T-cell (primary cell): ENCODE data around the gene MPHOSPH10. TPM values are rescaled to one million over a fixed set of nuclear protein-coding genes. Genes with fewer than 3 reads are reported as not detected.

ENCODE experiments used
- ATAC-seq, 4 experiments: fragments of 200-7000 bp in 3 of 4; fragments of 150-1000 bp in 1 of 4; cut with Tn5 transposase; replicated peaks in 1 of 4; 1 replicate in 3 of 4; 2 replicates in 1 of 4; pipeline ENCODE4 v1.10.0; 2021; ENCODE audit warnings: moderate library complexity in 3 of 4, mild to moderate bottlenecking in 2 of 4, moderate number of reproducible peaks in 1 of 4
- CTCF ChIA-PET, 2 donors: fragments of 300-600 bp; sonication (Branson Sonifier 250); formaldehyde crosslinking; loops; one replicate each; lab custom pipeline; 2022; ENCODE audit warnings: antibody characterized with exemption in 2 of 2; lab: Charles Lee
- POLR2A ChIA-PET, 2 donors: fragments of 300-600 bp; sonication (Branson Sonifier 250); formaldehyde crosslinking; loops; one replicate each; lab custom pipeline; 2022; ENCODE audit warnings: antibody characterized with exemption in 2 of 2; lab: Charles Lee
- DNase-seq, 35 experiments: peaks; one replicate each; pipeline versions ENCODE4 v3.0.0 to v3.0.0-alpha.2; 2013 to 2023
- H3K27ac ChIP-seq: one replicate; pipeline ENCODE4 v1.5.1; 2013; ENCODE audit warnings: low read length
- H3K27me3 ChIP-seq, 2 experiments: replicated peaks in 1 of 2; 1 replicate in 1 of 2; 2 replicates in 1 of 2; pipeline versions ENCODE4 v1.6.1 to v1.7.0; 2013; ENCODE audit warnings: low read length in 1 of 2, mixed read lengths in 1 of 2; ENCODE audit not compliant: control insufficient read depth in 2 of 2, insufficient read depth in 2 of 2; ENCODE audit errors: extremely low read depth in 1 of 2
- H3K36me3 ChIP-seq, 2 donors: 1 replicate in 1 of 2; 2 replicates in 1 of 2; pipeline versions ENCODE4 v1.6.1 to v1.7.0; 2013; ENCODE audit warnings: low read length in 1 of 2; ENCODE audit not compliant: control insufficient read depth in 2 of 2, insufficient read depth in 1 of 2; ENCODE audit errors: extremely low read depth in 1 of 2
- H3K4me1 ChIP-seq, 2 experiments: 1 replicate in 1 of 2; 2 replicates in 1 of 2; pipeline versions ENCODE4 v1.6.1 to v1.7.0; 2013; ENCODE audit warnings: low read length in 2 of 2, mixed read lengths in 1 of 2; ENCODE audit not compliant: insufficient read depth in 2 of 2, control insufficient read depth in 1 of 2; ENCODE audit errors: extremely low read depth in 1 of 2
- H3K4me3 ChIP-seq, 2 donors: 1 replicate in 1 of 2; 2 replicates in 1 of 2; pipeline versions ENCODE4 v1.5.1 to v1.7.0; 2013; ENCODE audit warnings: mild to moderate bottlenecking in 2 of 2, low read length in 1 of 2, moderate library complexity in 1 of 2; ENCODE audit not compliant: control insufficient read depth in 1 of 2; ENCODE audit errors: extremely low read depth in 1 of 2
- H3K9me3 ChIP-seq: 2 replicates; pipeline ENCODE4 v1.7.0; 2013
- H3K27ac Mint-ChIP-seq, 2 donors: one replicate each; pipeline ENCODE4 v1.8.0; 2020 to 2021; ENCODE audit warnings: mild to moderate bottlenecking in 2 of 2, mixed read lengths in 2 of 2
- H3K27me3 Mint-ChIP-seq, 2 donors: one replicate each; pipeline ENCODE4 v1.8.0; 2021 to 2022; ENCODE audit warnings: mixed read lengths in 2 of 2
- H3K36me3 Mint-ChIP-seq: one replicate; pipeline ENCODE4 v1.8.0; 2021; ENCODE audit warnings: mixed read lengths
- H3K4me1 Mint-ChIP-seq, 3 donors: one replicate each; pipeline ENCODE4 v1.8.0; 2020 to 2022; ENCODE audit warnings: mixed read lengths in 3 of 3, mild to moderate bottlenecking in 1 of 3
- H3K4me3 Mint-ChIP-seq, 3 donors: one replicate each; pipeline ENCODE4 v1.8.0; 2020 to 2022; ENCODE audit warnings: mild to moderate bottlenecking in 3 of 3, mixed read lengths in 3 of 3, moderate library complexity in 3 of 3
- H3K9me3 Mint-ChIP-seq, 3 donors: one replicate each; pipeline ENCODE4 v1.8.0; 2020 to 2022; ENCODE audit warnings: mixed read lengths in 3 of 3
- WGBS: methylation state at CpG from one replicate; pipeline ENCODE4 v1.1.5; 2013; ENCODE audit warnings: missing lambda C conversion rate; ENCODE audit not compliant: insufficient coverage; 5-methylcytosine and 5-hydroxymethylcytosine counted together
- total RNA-seq, 35 experiments: library from RNA in 6 of 35; stranded (reverse) in 6 of 35; fragments of 120-200 nt in 1 of 35; gene quantifications; one replicate each; pipeline versions ENCODE4 v1.2.1 to v1.2.4 and lab custom pipeline; 2013 to 2026

The MPHOSPH10 gene
- total RNA-seq, 5 donors from 2014 or later (not counting 1 experiment from before 2014, with no cell fraction given): 34.8 to 49.6 (median 39.9) TPM

DNA sequence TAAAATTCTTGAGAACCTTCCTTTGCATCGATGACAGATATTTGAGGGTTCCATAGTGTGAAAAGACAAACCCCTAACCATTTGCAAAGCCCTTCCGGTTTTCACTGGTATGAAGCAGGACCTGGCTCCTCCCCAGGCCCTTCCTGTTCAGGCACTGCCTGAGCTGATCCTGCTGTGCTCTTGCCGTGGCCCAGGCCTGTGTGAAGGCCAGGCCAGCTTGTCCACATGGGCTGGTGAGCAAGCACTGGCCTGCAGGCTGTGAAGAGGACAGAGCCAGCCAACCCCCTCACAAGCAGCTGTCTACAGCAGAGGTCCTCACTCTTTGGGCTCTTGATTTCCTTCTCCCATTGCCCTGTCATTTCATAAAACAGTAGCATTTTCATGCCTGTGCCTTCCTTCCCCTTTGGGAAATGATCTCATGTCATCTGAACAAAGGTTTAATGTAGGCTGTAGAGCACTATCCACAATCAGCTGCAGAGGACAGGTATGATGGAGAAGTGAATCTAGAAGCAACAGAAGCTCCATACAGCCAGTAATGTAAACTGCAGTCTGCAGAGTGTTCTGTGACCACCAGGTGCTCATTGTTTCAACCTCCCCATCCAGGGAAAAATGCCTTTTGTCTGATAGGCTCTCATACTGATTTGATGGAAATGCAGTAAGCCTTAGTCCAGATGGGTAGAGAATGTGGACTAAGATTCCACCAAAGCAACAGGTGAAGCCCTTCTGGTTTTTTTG lies 19.8 kb downstream of the MPHOSPH10 start:
- ChIA-PET POLR2A (no interaction called here), CTCF (interaction anchor here (0.6 to 0.9 kb wide), 2 partner anchors 150 to 1611 kb away, joined by 3 to 4 read pairs; no protein-coding TSS in a partner anchor)
- Histone ChIP-seq H3K9me3 (no peaks in the 10 kb centered on the region), H3K27me3 (no peaks in the 10 kb centered on the region), H3K4me3 (no peak overlapping the region), H3K36me3 (peaks cover 5 to 46% of the 10 kb centered on the region in 2 donors), H3K27ac (no peak overlapping the region), H3K4me1 (no peaks in the 10 kb centered on the region)
- Mint-ChIP-seq H3K27ac (no peak overlapping the region), H3K4me3 (no peak overlapping the region), H3K4me1 (no peaks in the 10 kb centered on the region), H3K9me3 (no peaks in the 10 kb centered on the region), H3K27me3 (peaks cover 0 to 1% of the 10 kb centered on the region in 2 donors), H3K36me3 (peaks cover 41% of the 10 kb centered on the region)
- 81% methylated on average over 2 of the region's 3 CpGs for WGBS
- ATAC-seq (no peak), DNase-seq (no peak)

DNA sequence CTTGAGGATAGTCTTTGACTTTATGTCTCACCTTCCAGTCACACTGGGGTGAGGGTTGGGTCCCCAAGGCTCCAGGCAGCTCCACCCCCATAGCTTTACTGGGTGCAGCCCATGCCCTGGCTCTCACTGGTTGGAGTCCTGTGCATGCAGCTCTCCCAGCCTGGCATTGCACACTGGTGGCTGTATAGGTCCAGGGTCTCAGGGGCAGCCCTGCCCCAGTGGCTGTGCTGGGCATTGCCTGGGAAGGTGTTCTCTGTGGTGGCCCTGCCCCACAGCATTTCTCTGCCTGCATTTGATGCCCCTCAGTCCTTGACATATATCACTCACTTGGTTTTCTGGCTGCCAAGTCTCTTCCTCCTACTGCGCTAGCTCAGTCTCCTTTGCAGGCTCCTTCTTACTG lies 21.2 kb downstream of the MPHOSPH10 start:
- Histone ChIP-seq H3K4me3 (no peak overlapping the region), H3K27me3 (peaks cover 0 to 6% of the 10 kb centered on the region in 2 experiments), H3K36me3 (peaks cover 0 to 35% of the 10 kb centered on the region in 2 donors), H3K9me3 (no peaks in the 10 kb centered on the region), H3K4me1 (no peaks in the 10 kb centered on the region), H3K27ac (no peak overlapping the region)
- Mint-ChIP-seq H3K27me3 (peaks cover 3 to 4% of the 10 kb centered on the region in 2 donors), H3K27ac (no peak overlapping the region), H3K4me1 (no peaks in the 10 kb centered on the region), H3K9me3 (no peaks in the 10 kb centered on the region), H3K36me3 (peaks cover 31% of the 10 kb centered on the region), H3K4me3 (no peak overlapping the region)
- ATAC-seq (no peak), DNase-seq (no peak)
- POLR2A ChIA-PET: no interaction called here
- CTCF ChIA-PET: interaction anchor here in 1 of 2 donors (0.9 kb wide), 1 partner anchor 148 kb away, joined by 4 read pairs; no protein-coding TSS in a partner anchor
- WGBS: 100% methylated on average over 1 of the region's 1 CpG

DNA sequence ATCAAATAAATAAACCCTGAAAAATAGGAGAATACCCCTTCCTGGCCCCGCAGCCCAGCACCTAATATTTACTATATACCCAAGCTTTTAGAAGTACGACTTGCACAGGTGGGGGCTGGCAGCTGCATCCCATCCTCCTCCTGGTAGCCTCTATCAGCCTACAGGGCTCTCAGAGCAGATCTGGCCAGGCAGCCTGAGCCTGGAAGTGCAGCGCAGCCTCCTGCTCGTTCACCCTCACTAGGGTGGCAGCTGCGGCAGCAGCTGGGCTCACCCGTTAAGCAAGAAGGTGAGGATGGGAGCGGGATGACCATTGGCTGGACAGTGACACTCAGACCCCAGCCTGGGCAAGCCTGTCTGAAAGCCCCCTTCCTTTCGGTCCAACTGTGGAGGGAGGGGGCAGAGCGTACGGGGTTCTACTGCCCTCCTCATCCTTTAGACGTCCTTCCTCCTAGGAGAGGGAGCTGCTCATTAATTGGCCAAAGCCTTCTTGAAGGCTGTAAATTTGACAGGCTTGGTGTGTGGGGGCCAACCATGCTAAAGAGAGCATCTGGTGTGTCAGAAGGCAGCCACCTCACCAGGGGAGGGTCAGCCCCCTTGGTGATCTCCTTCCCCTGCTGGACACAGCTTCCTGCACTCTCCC lies 23.3 kb downstream of the MPHOSPH10 start:
- peaks cover 0 to 8% of the 10 kb centered on the region in 2 experiments for H3K4me1 ChIP-seq
- H3K36me3 ChIP-seq: peaks cover 0 to 16% of the 10 kb centered on the region in 2 donors
- H3K4me3 Mint-ChIP-seq: no peak overlapping the region
- WGBS: 93% methylated on average over 4 of the region's 11 CpGs
- ATAC-seq: no peak
- peaks cover 0 to 15% of the 10 kb centered on the region in 2 experiments for H3K27me3 ChIP-seq
- H3K36me3 Mint-ChIP-seq: peaks cover 14% of the 10 kb centered on the region
- H3K9me3 Mint-ChIP-seq: no peaks in the 10 kb centered on the region
- peaks cover 6 to 9% (median 8%) of the 10 kb centered on the region in 3 donors for H3K4me1 Mint-ChIP-seq
- H3K4me3 ChIP-seq: no peak overlapping the region
- H3K27ac Mint-ChIP-seq: no peak overlapping the region
- no peaks in the 10 kb centered on the region for H3K9me3 ChIP-seq
- H3K27me3 Mint-ChIP-seq: peaks cover 4 to 11% of the 10 kb centered on the region in 2 donors
- DNase-seq: no peak
- ChIA-PET POLR2A (no interaction called here), CTCF (no interaction called here)
- no peak overlapping the region for H3K27ac ChIP-seq

DNA sequence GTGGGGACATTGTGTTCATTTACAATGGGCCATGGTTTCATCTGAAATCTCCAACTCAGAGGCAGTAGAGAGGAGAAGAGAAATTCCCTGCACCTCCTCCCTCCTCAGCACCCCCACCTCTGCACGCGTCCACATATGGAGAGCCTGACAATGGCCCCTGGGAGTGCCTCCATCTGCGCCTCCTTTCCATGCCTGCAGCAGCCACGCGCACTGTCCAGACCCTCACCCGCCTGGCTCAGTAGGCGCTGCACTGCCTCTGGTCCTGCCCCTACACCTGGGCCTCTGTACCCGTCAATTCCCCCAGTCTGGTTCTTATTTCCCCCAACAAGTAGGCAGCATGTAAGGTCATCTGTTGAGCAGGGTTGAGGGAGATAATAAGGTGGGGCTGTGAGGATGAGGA lies 23.8 kb downstream of the MPHOSPH10 start:
- Mint-ChIP-seq H3K4me1 (peaks cover 6 to 9% (median 8%) of the 10 kb centered on the region in 3 donors), H3K9me3 (no peaks in the 10 kb centered on the region), H3K4me3 (no peak overlapping the region), H3K27ac (no peak overlapping the region), H3K27me3 (peaks cover 4 to 11% of the 10 kb centered on the region in 2 donors), H3K36me3 (peaks cover 9% of the 10 kb centered on the region)
- DNase-seq: no peak
- Histone ChIP-seq H3K36me3 (peaks cover 0 to 10% of the 10 kb centered on the region in 2 donors), H3K9me3 (no peaks in the 10 kb centered on the region), H3K4me1 (peaks cover 0 to 8% of the 10 kb centered on the region in 2 experiments), H3K27me3 (peaks cover 0 to 15% of the 10 kb centered on the region in 2 experiments), H3K27ac (no peak overlapping the region), H3K4me3 (no peak overlapping the region)
- CTCF ChIA-PET: no interaction called here
- POLR2A ChIA-PET: no interaction called here
- no peak for ATAC-seq
- WGBS: 100% methylated on average over 3 of the region's 8 CpGs

DNA sequence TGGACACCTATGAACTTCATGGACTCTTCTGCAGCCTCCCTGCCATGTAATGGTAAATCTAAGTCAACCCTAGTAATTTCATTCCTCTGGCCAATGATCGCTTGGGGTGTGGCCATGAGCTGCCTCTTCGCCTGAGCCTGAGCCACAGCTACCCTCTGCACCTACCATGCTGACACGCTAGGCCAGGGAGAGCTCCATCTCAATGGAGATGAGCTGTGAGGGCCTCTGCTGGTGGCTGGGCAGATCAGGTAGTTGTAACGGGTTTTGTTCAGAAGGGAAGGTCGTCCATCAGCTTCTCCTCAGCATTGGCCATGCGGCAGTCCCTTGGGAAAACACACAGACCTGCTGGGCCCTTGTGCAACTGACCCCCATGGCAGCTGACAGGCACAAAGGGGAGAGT lies 24.4 kb downstream of the MPHOSPH10 start:
- no peak for ATAC-seq
- Histone ChIP-seq H3K36me3 (peaks cover 0 to 7% of the 10 kb centered on the region in 2 donors), H3K9me3 (no peaks in the 10 kb centered on the region), H3K4me3 (no peak overlapping the region), H3K27me3 (peaks cover 0 to 15% of the 10 kb centered on the region in 2 experiments), H3K27ac (no peak overlapping the region), H3K4me1 (peaks cover 0 to 8% of the 10 kb centered on the region in 2 experiments)
- Mint-ChIP-seq H3K4me1 (peaks cover 6 to 9% (median 8%) of the 10 kb centered on the region in 3 donors), H3K4me3 (no peak overlapping the region), H3K27ac (no peak overlapping the region), H3K27me3 (peaks cover 4 to 11% of the 10 kb centered on the region in 2 donors), H3K9me3 (no peaks in the 10 kb centered on the region), H3K36me3 (peaks cover 4% of the 10 kb centered on the region)
- WGBS: 53% methylated on average over 5 of the region's 6 CpGs
- CTCF ChIA-PET: interaction anchor here in 1 of 2 donors (0.5 kb wide), 1 partner anchor 61 kb away, joined by 3 read pairs; no protein-coding TSS in a partner anchor
- peak in 2 of 35 experiments; percentile 4 to 9 for DNase-seq
- POLR2A ChIA-PET: no interaction called here

DNA sequence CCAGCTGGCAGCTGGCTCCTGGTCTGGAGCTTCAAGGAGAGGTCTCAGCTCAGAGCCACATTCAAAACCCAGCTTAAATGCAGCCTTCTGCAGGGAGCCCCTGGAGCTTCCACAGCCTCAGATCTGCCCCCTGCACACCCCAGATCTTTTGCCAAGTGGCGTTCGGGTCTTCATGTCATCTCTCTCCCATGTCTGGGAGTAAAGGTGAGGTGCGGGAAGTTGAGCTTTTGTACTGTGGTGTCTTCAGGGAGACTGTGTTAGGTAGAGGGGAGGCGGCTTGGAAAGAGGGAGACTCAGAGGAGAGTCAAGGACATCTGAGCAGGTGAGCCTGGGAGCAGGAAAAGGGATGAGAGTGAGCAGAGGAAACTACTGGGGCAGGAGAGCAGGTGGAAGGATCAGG lies 25.4 kb downstream of the MPHOSPH10 start:
- Histone ChIP-seq H3K9me3 (no peaks in the 10 kb centered on the region), H3K4me3 (no peak overlapping the region), H3K27me3 (peaks cover 0 to 15% of the 10 kb centered on the region in 2 experiments), H3K36me3 (no peaks in the 10 kb centered on the region), H3K4me1 (peaks cover 0 to 8% of the 10 kb centered on the region in 2 experiments), H3K27ac (no peak overlapping the region)
- DNase-seq (no peak), ATAC-seq (no peak)
- Mint-ChIP-seq H3K27me3 (peaks cover 4 to 11% of the 10 kb centered on the region in 2 donors), H3K4me3 (no peak overlapping the region), H3K36me3 (no peaks in the 10 kb centered on the region), H3K27ac (no peak overlapping the region), H3K9me3 (no peaks in the 10 kb centered on the region), H3K4me1 (peaks cover 6 to 9% (median 8%) of the 10 kb centered on the region in 3 donors)
- POLR2A ChIA-PET: no interaction called here
- 97% methylated on average over 2 of the region's 4 CpGs for WGBS
- CTCF ChIA-PET: interaction anchor here (0.6 to 1.5 kb wide), 2 partner anchors 11 to 144 kb away, joined by 3 read pairs; no protein-coding TSS in a partner anchor
